NB4 (cell line): Measurements from ENCODE around the gene LPAR3.

ENCODE experiments used
- DNase-seq: peaks from one replicate; pipeline ENCODE4 v3.0.0; 2010; ENCODE audit warnings: low read depth
- H3K4me3 ChIP-seq: one replicate; pipeline ENCODE4 v1.5.1; 2011; ENCODE audit warnings: mild to moderate bottlenecking, low read depth, low read length, moderate library complexity
- CTCF ChIP-seq: IDR thresholded peaks from one replicate; pipeline ENCODE4 v1.5.1; 2012; ENCODE audit warnings: low read depth, low read length
- MAX ChIP-seq: IDR thresholded peaks from 2 replicates; pipeline ENCODE4 v1.6.1; 2011; ENCODE audit warnings: low read depth, low read length
- MYC ChIP-seq: IDR thresholded peaks from 2 replicates; pipeline ENCODE4 v1.6.1; 2011; ENCODE audit warnings: low read depth, low read length
- POLR2A ChIP-seq: IDR thresholded peaks from 2 replicates; pipeline ENCODE4 v1.6.1; 2011; ENCODE audit warnings: mild to moderate bottlenecking; ENCODE audit not compliant: insufficient read length; ENCODE audit errors: extremely low read depth

LPAR3 gene

GRCh38 chr1:84870591-84870990 is 22.4 kb downstream of the LPAR3 start:
- TF ChIP-seq MAX = no peak
- TF ChIP-seq MYC = no peak
- TF ChIP-seq CTCF = no peak
- TF ChIP-seq POLR2A = no peak
- no peak overlapping the region for H3K4me3 ChIP-seq
- no peak for DNase-seq

- TF ChIP-seq MAX (no peak), MYC (no peak), POLR2A (no peak), CTCF (no peak)
- no peak overlapping the region for H3K4me3 ChIP-seq
- DNase-seq = peak; percentile 18
Measured at GRCh38 chr1:84869720-84870119, 23.3 kb downstream of the LPAR3 start.

GRCh38 chr1:84862810-84863251 is 30.2 kb downstream of the LPAR3 start:
- H3K4me3 ChIP-seq = no peak overlapping the region
- DNase-seq = no peak
- no peak for TF ChIP-seq POLR2A
- no peak for TF ChIP-seq MYC
- no peak for TF ChIP-seq CTCF
- no peak for TF ChIP-seq MAX

- DNase-seq = no peak
- TF ChIP-seq CTCF (no peak), POLR2A (no peak), MYC (no peak), MAX (no peak)
- no peak overlapping the region for H3K4me3 ChIP-seq
Measured at GRCh38 chr1:84861988-84862644, 30.9 kb downstream of the LPAR3 start.

- DNase-seq = no peak
- H3K4me3 ChIP-seq = no peak overlapping the region
- TF ChIP-seq CTCF (no peak), POLR2A (no peak)
Measured at GRCh38 chr1:84861516-84861915, 31.5 kb downstream of the LPAR3 start.

GRCh38 chr1:84859866-84860265 is 33.1 kb downstream of the LPAR3 start:
- no peak for DNase-seq
- TF ChIP-seq POLR2A = no peak
- H3K4me3 ChIP-seq = no peak overlapping the region
